K562 (cell line): Measurements from ENCODE around the gene RNF40. TPM values are rescaled to one million over a fixed set of nuclear protein-coding genes. Genes with fewer than 3 reads are reported as not detected.

Source experiments
- ATAC-seq: fragments of 200-7000 bp; cut with Tn5 transposase; 3 replicates; pipeline ENCODE4 v1.9.1; 2020; ENCODE audit warnings: moderate library complexity
- BruUV-seq: library from RNA; stranded (reverse); fragments of 400-500 nt; replicated peaks from 2 replicates; lab custom pipeline; 2021; lab: Mats Ljungman, UMichigan
- CTCF ChIA-PET: fragments of 300-600 bp; formaldehyde crosslinking; extraction: SDS; loops from one replicate; lab custom pipeline; 2021; ENCODE audit warnings: low intra/inter-chr PET ratio; lab: Yijun Ruan, JAX
- POLR2A ChIA-PET: fragments of 300-600, 350-650 bp; sonication (Branson Sonifier 250); formaldehyde crosslinking; extraction: SDS; loops from one replicate; lab custom pipeline; 2021; ENCODE audit warnings: antibody characterized with exemption, inconsistent platforms; lab: Yijun Ruan, JAX
- DNase-seq, 4 experiments: peaks; one replicate each; pipeline versions ENCODE4 v3.0.0 to v3.0.0-alpha.2; 2011 to 2018; ENCODE audit warnings: low spot score in 3 of 4, mixed read lengths in 3 of 4; ENCODE audit errors: extremely low read depth in 1 of 4
- FAIRE-seq: peaks from 2 replicates; lab custom pipeline; 2011; peaks lifted over from hg19 to GRCh38; lab: Jason Lieb, UNC
- H2AFZ ChIP-seq: 2 replicates; pipeline ENCODE4 v1.6.0; 2011; ENCODE audit warnings: low read depth, low read length, control low read depth, inconsistent platforms
- H3K27ac ChIP-seq: fragments of 200-600 bp; 3 replicates; pipeline ENCODE4 v1.8.0; 2011; ENCODE audit warnings: low read depth, mild to moderate bottlenecking, control low read depth, inconsistent platforms, low read length, moderate library complexity, mixed read lengths; ENCODE audit errors: extremely low read depth
- H3K27me3 ChIP-seq, 2 experiments: fragments of 300-600 bp in 1 of 2; 2 replicates in 1 of 2; 3 replicates in 1 of 2; pipeline versions ENCODE4 v1.6.0 to v1.8.0; 2011; ENCODE audit warnings: inconsistent platforms in 2 of 2, low read length in 2 of 2, mild to moderate bottlenecking in 1 of 2, mixed read lengths in 1 of 2, moderate library complexity in 1 of 2; ENCODE audit not compliant: control insufficient read depth in 2 of 2, insufficient read depth in 2 of 2
- H3K36me3 ChIP-seq: fragments of 300-600 bp; 3 replicates; pipeline ENCODE4 v1.8.0; 2011; ENCODE audit warnings: mild to moderate bottlenecking, low read length, inconsistent platforms; ENCODE audit not compliant: control insufficient read depth, insufficient read depth
- H3K4me1 ChIP-seq, 2 experiments: fragments of 200-600 bp in 1 of 2; replicated peaks in 1 of 2; 2 replicates in 1 of 2; 3 replicates in 1 of 2; pipeline versions ENCODE4 v1.5.1 to v1.8.0; 2011; ENCODE audit warnings: inconsistent platforms in 2 of 2, low read length in 2 of 2, mild to moderate bottlenecking in 1 of 2, mixed read lengths in 1 of 2, moderate library complexity in 1 of 2; ENCODE audit not compliant: control insufficient read depth in 2 of 2, insufficient read depth in 2 of 2
- H3K4me2 ChIP-seq: 2 replicates; pipeline ENCODE4 v1.6.1; 2011; ENCODE audit warnings: low read length, control low read depth, inconsistent platforms, mixed read lengths; ENCODE audit not compliant: insufficient read depth
- H3K4me3 ChIP-seq: fragments of 200-600 bp; sonication (generic), shearing (Covaris generic); 2 replicates; pipeline ENCODE4 v1.5.1; 2016; ENCODE audit warnings: control low read depth, inconsistent platforms
- H3K79me2 ChIP-seq: fragments of 200-600 bp; 3 replicates; pipeline ENCODE4 v1.8.0; 2011; ENCODE audit warnings: low read length, inconsistent platforms; ENCODE audit not compliant: control insufficient read depth, insufficient read depth
- H3K9ac ChIP-seq, 2 experiments: 2 replicates each; pipeline versions ENCODE4 v1.6.0 to v1.6.1; 2011; ENCODE audit warnings: low read depth in 2 of 2, low read length in 2 of 2, control low read depth in 1 of 2, inconsistent platforms in 1 of 2, mild to moderate bottlenecking in 1 of 2, mixed read lengths in 1 of 2; ENCODE audit not compliant: insufficient read depth in 1 of 2
- H3K9me1 ChIP-seq: one replicate; pipeline ENCODE4 v1.6.0; 2011; ENCODE audit warnings: inconsistent platforms, mild to moderate bottlenecking, low read length, moderate library complexity; ENCODE audit not compliant: control insufficient read depth, insufficient read depth
- H3K9me3 ChIP-seq: replicated peaks from 2 replicates; pipeline ENCODE4 v1.5.1; 2011; ENCODE audit warnings: low read depth, low read length, inconsistent platforms; ENCODE audit not compliant: control insufficient read depth, insufficient read depth
- H4K20me1 ChIP-seq: replicated peaks from 2 replicates; pipeline ENCODE4 v1.6.1; 2011; ENCODE audit warnings: low read length, inconsistent platforms, mixed read lengths; ENCODE audit not compliant: control insufficient read depth, insufficient read depth
- CBX3 ChIP-seq, 2 experiments: IDR thresholded peaks; 1 replicate in 1 of 2; 2 replicates in 1 of 2; pipeline ENCODE4 v1.6.1; 2012; ENCODE audit warnings: inconsistent platforms in 2 of 2, low read length in 2 of 2, borderline replicate concordance in 1 of 2, control low read depth in 1 of 2
- CEBPB ChIP-seq: fragments of 450-650 bp; IDR thresholded peaks from 2 replicates; pipeline ENCODE4 v1.6.1; 2016; ENCODE audit warnings: missing genetic modification characterization, missing compliant biosample characterization
- CHD1 ChIP-seq: fragments of 200-600 bp; sonication (generic); IDR thresholded peaks from one replicate; pipeline ENCODE4 v1.6.1; 2012; ENCODE audit warnings: mild to moderate bottlenecking, moderate library complexity, low read length, inconsistent platforms
- CTBP1 ChIP-seq: fragments of 450-650 bp; IDR thresholded peaks from 2 replicates; pipeline ENCODE4 v1.6.1; 2016; ENCODE audit warnings: borderline replicate concordance
- CTCF ChIP-seq, 3 experiments: IDR thresholded peaks in 2 of 3; conservative IDR thresholded peaks in 1 of 3; 2 replicates each; pipeline ENCODE4 v1.5.1; 2011 to 2012; ENCODE audit warnings: low read length in 3 of 3, mild to moderate bottlenecking in 3 of 3, control low read depth in 2 of 3, improper control_type of control experiment in 1 of 3, inconsistent platforms in 1 of 3, low read depth in 1 of 3, mixed read lengths in 1 of 3, moderate library complexity in 1 of 3; ENCODE audit not compliant: insufficient read depth in 2 of 3
- FOXA1 ChIP-seq: fragments of 450-650 bp; IDR thresholded peaks from 2 replicates; pipeline ENCODE4 v1.6.1; 2016; ENCODE audit warnings: mild to moderate bottlenecking, borderline replicate concordance
- HLTF ChIP-seq: fragments of 450-650 bp; IDR thresholded peaks from 2 replicates; pipeline ENCODE4 v1.6.1; 2016
- MCM2 ChIP-seq: fragments of 450-650 bp; IDR thresholded peaks from 2 replicates; pipeline ENCODE4 v1.6.1; 2017; ENCODE audit warnings: low read depth, mild to moderate bottlenecking
- NCOR1 ChIP-seq: fragments of 450-650 bp; IDR thresholded peaks from 2 replicates; pipeline ENCODE4 v1.6.1; 2016; ENCODE audit warnings: mild to moderate bottlenecking, moderate library complexity
- NFRKB ChIP-seq: fragments of 450-650 bp; IDR thresholded peaks from 2 replicates; pipeline ENCODE4 v1.6.1; 2016; ENCODE audit warnings: low read depth
- NFYB ChIP-seq: IDR thresholded peaks from 2 replicates; pipeline ENCODE4 v1.6.1; 2011; ENCODE audit warnings: mild to moderate bottlenecking, moderate library complexity; ENCODE audit not compliant: insufficient read length; ENCODE audit errors: extremely low read depth
- POLR2H ChIP-seq: IDR thresholded peaks from 2 replicates; pipeline ENCODE4 v1.6.1; 2016; ENCODE audit warnings: missing genetic modification characterization, low read depth, mild to moderate bottlenecking, control low read depth, missing compliant biosample characterization, moderate library complexity
- PRMT5 ChIP-seq: sonication (generic); formaldehyde crosslinking; IDR thresholded peaks from 2 replicates; pipeline ENCODE4 v1.5.0; 2020; ENCODE audit warnings: missing genetic modification reagents
- SMAD1 ChIP-seq: fragments of 150-350 bp; IDR thresholded peaks from 2 replicates; pipeline ENCODE4 v1.6.1; 2014; ENCODE audit warnings: low read length, low read depth; ENCODE audit not compliant: partially characterized antibody
- TAF1 ChIP-seq: IDR thresholded peaks from 2 replicates; pipeline ENCODE4 v1.6.1; 2011; ENCODE audit warnings: mild to moderate bottlenecking, low read length, moderate library complexity; ENCODE audit not compliant: insufficient read depth, control insufficient read depth, severe bottlenecking; ENCODE audit errors: extremely low read depth
- TEAD1 ChIP-seq, 2 experiments: fragments of 450-650 bp in 1 of 2; sonication (generic) in 1 of 2; formaldehyde crosslinking; IDR thresholded peaks; 2 replicates each; pipeline versions ENCODE4 v1.4.0 to v1.8.0; 2020 to 2022; ENCODE audit warnings: mild to moderate bottlenecking in 2 of 2, missing genetic modification reagents in 1 of 2
- YY1 ChIP-seq, 3 experiments: IDR thresholded peaks; 2 replicates each; pipeline ENCODE4 v1.6.1; 2011; ENCODE audit warnings: low read length in 2 of 3, mild to moderate bottlenecking in 2 of 3, moderate library complexity in 2 of 3, borderline replicate concordance in 1 of 3, control low read depth in 1 of 3, low read depth in 1 of 3; ENCODE audit not compliant: insufficient read depth in 3 of 3, insufficient replicate concordance in 2 of 3, control insufficient read depth in 1 of 3, insufficient read length in 1 of 3; ENCODE audit errors: extremely low read depth in 1 of 3
- ZNF408 ChIP-seq: fragments of 250-450 bp; sonication (Bioruptor Pico); IDR thresholded peaks from 2 replicates; pipeline ENCODE4 v1.4.0; 2020; ENCODE audit warnings: low read depth, mild to moderate bottlenecking, moderate library complexity
- WGBS: fragments of 100-300 bp; shearing (Covaris generic); methylation state at CpG from one replicate; pipeline ENCODE4 v1.1.6; 2016; ENCODE audit warnings: low coverage, mixed read lengths; ENCODE audit not compliant: insufficient coverage; ENCODE audit errors: missing lambda C conversion rate; 5-methylcytosine and 5-hydroxymethylcytosine counted together
- in situ Hi-C: fragments of 300-500 bp; cut with MboI; formaldehyde crosslinking; loops from 4 replicates; pipeline ENCODE4 v1.15.0; 2018; ENCODE audit warnings: inconsistent platforms, mixed read lengths
- intact Hi-C: fragments of 100-400 bp; cut with micrococcal nuclease; formaldehyde crosslinking; loops from 2 replicates; pipeline ENCODE4 v1.14.2; 2022
- polyA plus RNA-seq, 8 experiments: library from polyadenylated mRNA; depleted of rRNA in 4 of 8; stranded (reverse) in 5 of 8; unstranded in 3 of 8; fragments of >200 nt; fragmentation: Nextera tagmentation in 2 of 8; fragmentation: Illumina TruSeq in 1 of 8; extraction: Ambion mirVana in 2 of 8; extraction: Trizol in 1 of 8; gene quantifications; 2 replicates each; pipeline versions ENCODE4 v1.2.1 to v1.2.3, GENCODE V29; 2011 to 2014; ENCODE audit warnings: inconsistent platforms in 1 of 8, missing spikeins in 1 of 8
- total RNA-seq, 7 experiments: library from RNA; depleted of rRNA in 6 of 7; stranded (reverse); fragments of >200 nt in 6 of 7; fragmentation: Illumina TruSeq in 2 of 7; extraction: Trizol in 2 of 7; gene quantifications; 2 replicates each; pipeline versions ENCODE4 v1.2.1 to v1.2.3, GENCODE V29; 2011 to 2021; ENCODE audit warnings: low replicate concordance in 1 of 7

Gene RNF40
- total and polyA plus RNA-seq, 9 of the 15 experiments (the other 6 are each of a cell fraction or from before 2014, with no cell fraction given): 6.2 to 129 (median 81.5) TPM

DNA sequence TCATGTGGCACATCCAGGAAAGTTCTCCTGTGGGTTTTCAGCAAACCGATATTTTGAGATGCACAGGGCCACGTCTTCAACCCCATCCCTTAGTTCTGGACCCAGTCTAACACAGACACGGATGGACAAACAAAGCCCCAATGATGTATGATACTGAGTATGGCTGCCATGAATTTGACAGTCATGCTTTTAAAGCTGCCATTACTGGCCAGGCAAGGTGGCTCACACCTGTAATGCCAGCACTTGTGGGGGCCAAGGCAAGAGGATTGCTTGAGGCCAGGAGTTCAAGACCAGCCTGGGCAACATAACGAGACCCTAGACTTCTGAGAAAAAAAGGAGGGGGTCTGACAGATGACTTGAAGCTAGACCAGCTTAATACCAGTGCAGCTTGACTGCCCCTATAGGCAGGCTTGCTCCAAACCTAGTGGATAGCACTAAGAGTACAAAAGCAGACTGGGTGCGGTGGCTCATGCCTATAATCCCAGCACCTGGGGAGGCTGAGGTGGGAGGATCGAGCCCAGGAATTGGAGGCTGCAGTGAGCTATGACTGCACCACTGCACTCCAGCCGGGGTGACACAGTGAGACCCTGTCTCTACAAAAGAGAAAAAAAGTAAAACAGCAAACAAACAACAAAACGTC is 35.7 kb downstream of the RNF40 start:
- no peaks in the 10 kb centered on the region for H4K20me1 ChIP-seq
- peak; percentile 80 for FAIRE-seq
- TF ChIP-seq TEAD1 (CRISPR knock-in tag; IDR thresholded peaks at IDR 0.05) (no peak), ZNF408 (CRISPR knock-in tag) (no peak), MCM2 (no peak), TAF1 (no peak), CHD1 (no peak), SMAD1 (no peak), CBX3 (IDR thresholded peaks at IDR 0.05; ENCODE audit: borderline replicate concordance in 1 of 2, low read length in 2 of 2) (peak in 1 of 2 experiments; percentile 45; a peak in 1 of 3 replicates), NCOR1 (no peak), PRMT5 (no peak), YY1 (IDR thresholded peaks at IDR 0.05; ENCODE audit: borderline replicate concordance in 1 of 3, control insufficient read depth in 1 of 3, extremely low read depth in 1 of 3, insufficient read depth in 3 of 3, insufficient read length in 1 of 3, insufficient replicate concordance in 2 of 3, low read depth in 1 of 3, low read length in 2 of 3) (peak in 1 of 3 experiments; percentile 30), NFYB (no peak), POLR2H (no peak), FOXA1 (no peak), CTBP1 (no peak), NFRKB (no peak), CTCF (IDR thresholded peaks at IDR 0.05 in 2 of 3, conservative IDR thresholded peaks at IDR 0.05 in 1 of 3; ENCODE audit: insufficient read depth in 2 of 3, low read depth in 1 of 3, low read length in 3 of 3) (peak; percentile 44 to 61 (median 46)), HLTF (no peak), CEBPB (tag) (no peak)

More for the DNA sequence above, 35.7 kb downstream of the RNF40 start:
- Histone ChIP-seq H3K4me3 (no peak overlapping the region), H3K4me2 (no peak overlapping the region; the same call in 1 of the 2 replicates), H3K9me3 (no peaks in the 10 kb centered on the region), H3K9me1 (no peaks in the 10 kb centered on the region), H3K27me3 (no peaks in the 10 kb centered on the region), H2AFZ (peak overlapping the region; percentile 52; the same call in 1 of the 2 replicates), H3K79me2 (no peaks in the 10 kb centered on the region), H3K36me3 (no peaks in the 10 kb centered on the region), H3K27ac (no peak overlapping the region), H3K4me1 (peaks cover 0 to 10% of the 10 kb centered on the region in 2 experiments; a peak in 3 of 5 replicates), H3K9ac (no peak overlapping the region)
- in situ Hi-C loops: no loop called here
- ChIA-PET POLR2A (interaction anchor here (0.6 kb wide), 2 partner anchors 11 to 102 kb away, joined by 3 read pairs; no protein-coding TSS in a partner anchor), CTCF (no interaction called here)
- WGBS: 32% methylated on average over 8 of the region's 8 CpGs
- intact Hi-C loops: no loop called here
- BruUV-seq: no TSS peak
- ATAC-seq (peak; percentile 91), DNase-seq (peak in 2 of 4 experiments; percentile 28 to 52)
